Peyer's patch (tissue), 4 donors: ENCODE measurements around the gene MAGEL2.

Source experiments
- CTCF ChIP-seq, 6 experiments: fragments of 450-650 bp in 4 of 6; fragments of 200-600 bp in 2 of 6; sonication (generic) in 1 of 6; IDR thresholded peaks; one replicate each; pipeline ENCODE4 v1.5.1; 2017 to 2019; ENCODE audit warnings: antibody characterized with exemption in 6 of 6, mild to moderate bottlenecking in 3 of 6, moderate library complexity in 1 of 6
- POLR2A ChIP-seq, 2 donors: fragments of 450-650 bp; IDR thresholded peaks; one replicate each; pipeline ENCODE4 v1.5.1; 2017; ENCODE audit warnings: antibody characterized with exemption in 2 of 2, mild to moderate bottlenecking in 2 of 2, moderate library complexity in 2 of 2

- no peak for TF ChIP-seq CTCF (IDR thresholded peaks at IDR 0.05)
- no peak for TF ChIP-seq POLR2A (IDR thresholded peaks at IDR 0.05)
Measured at GRCh38 chr15:23644829-23645228, 2.8 kb downstream of the MAGEL2 start.
